AG04449 (cell line): ENCODE measurements around the gene ZBTB9.

Experiments
- CTCF ChIA-PET: fragments of 350-600 bp; formaldehyde crosslinking; extraction: SDS; loops from one replicate; lab custom pipeline; 2021; ENCODE audit warnings: antibody characterized with exemption; lab: Yijun Ruan, JAX
- POLR2A ChIA-PET: fragments of 400-600, 350-600 bp; formaldehyde crosslinking; extraction: SDS; loops from one replicate; lab custom pipeline; 2020; ENCODE audit warnings: antibody characterized with exemption, inconsistent platforms; lab: Yijun Ruan, JAX
- DNase-seq: peaks from one replicate; pipeline ENCODE4 v3.0.0-alpha.2; 2010; ENCODE audit warnings: low read depth, low spot score
- H3K4me3 ChIP-seq: 2 replicates; pipeline ENCODE4 v1.5.1; 2011; ENCODE audit warnings: low read depth, mild to moderate bottlenecking, control low read depth, low read length
- TF ChIP-seq, protein P1 (sequence below): IDR thresholded peaks from one replicate; pipeline ENCODE4 v1.5.1; 2011; ENCODE audit warnings: mild to moderate bottlenecking, moderate library complexity, low read length, control low read depth, inconsistent platforms; ENCODE audit not compliant: insufficient read depth; ENCODE audit errors: missing control alignments

ZBTB9 gene

DNA sequence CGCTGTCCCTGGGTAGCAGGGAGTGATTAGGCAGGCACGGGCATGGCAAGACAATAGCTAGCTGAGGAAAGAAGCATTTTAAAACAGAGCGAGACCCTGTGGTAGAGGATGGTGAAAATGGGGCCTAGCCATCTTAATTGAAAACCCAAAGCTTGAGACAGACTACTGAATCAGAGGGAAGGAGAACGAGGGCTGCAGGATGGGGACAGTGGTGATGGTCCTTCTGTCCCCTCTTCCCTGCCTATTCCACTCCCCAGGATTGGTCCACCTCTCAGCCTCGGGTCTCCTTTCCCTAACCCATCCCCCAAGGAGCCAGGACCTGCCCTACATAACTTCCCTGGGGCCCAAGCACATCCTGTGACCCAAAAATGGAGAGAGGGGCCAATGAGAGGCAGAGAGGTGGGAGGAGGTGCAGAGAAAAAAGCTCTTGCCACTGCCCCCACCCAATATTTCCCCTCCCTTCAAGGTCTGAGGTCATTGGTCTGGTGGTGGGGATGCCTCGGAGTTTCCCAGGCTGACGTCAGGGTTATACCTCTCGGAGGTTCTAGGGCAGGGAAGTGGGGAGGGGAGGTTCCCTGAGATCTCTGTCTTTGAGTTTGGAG lies 35.6 kb upstream of the ZBTB9 start:
- ChIA-PET CTCF (interaction anchor here (0.8 to 2.1 kb wide), 9 partner anchors 10 to 160 kb away, joined by 3 to 10 read pairs (median 3); no protein-coding TSS in a partner anchor), POLR2A (no interaction called here)
- DNase-seq: no peak
- TF ChIP-seq, protein P1, sequence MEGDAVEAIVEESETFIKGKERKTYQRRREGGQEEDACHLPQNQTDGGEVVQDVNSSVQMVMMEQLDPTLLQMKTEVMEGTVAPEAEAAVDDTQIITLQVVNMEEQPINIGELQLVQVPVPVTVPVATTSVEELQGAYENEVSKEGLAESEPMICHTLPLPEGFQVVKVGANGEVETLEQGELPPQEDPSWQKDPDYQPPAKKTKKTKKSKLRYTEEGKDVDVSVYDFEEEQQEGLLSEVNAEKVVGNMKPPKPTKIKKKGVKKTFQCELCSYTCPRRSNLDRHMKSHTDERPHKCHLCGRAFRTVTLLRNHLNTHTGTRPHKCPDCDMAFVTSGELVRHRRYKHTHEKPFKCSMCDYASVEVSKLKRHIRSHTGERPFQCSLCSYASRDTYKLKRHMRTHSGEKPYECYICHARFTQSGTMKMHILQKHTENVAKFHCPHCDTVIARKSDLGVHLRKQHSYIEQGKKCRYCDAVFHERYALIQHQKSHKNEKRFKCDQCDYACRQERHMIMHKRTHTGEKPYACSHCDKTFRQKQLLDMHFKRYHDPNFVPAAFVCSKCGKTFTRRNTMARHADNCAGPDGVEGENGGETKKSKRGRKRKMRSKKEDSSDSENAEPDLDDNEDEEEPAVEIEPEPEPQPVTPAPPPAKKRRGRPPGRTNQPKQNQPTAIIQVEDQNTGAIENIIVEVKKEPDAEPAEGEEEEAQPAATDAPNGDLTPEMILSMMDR: no peak
- H3K4me3 ChIP-seq: peak overlapping the region; percentile 53

DNA sequence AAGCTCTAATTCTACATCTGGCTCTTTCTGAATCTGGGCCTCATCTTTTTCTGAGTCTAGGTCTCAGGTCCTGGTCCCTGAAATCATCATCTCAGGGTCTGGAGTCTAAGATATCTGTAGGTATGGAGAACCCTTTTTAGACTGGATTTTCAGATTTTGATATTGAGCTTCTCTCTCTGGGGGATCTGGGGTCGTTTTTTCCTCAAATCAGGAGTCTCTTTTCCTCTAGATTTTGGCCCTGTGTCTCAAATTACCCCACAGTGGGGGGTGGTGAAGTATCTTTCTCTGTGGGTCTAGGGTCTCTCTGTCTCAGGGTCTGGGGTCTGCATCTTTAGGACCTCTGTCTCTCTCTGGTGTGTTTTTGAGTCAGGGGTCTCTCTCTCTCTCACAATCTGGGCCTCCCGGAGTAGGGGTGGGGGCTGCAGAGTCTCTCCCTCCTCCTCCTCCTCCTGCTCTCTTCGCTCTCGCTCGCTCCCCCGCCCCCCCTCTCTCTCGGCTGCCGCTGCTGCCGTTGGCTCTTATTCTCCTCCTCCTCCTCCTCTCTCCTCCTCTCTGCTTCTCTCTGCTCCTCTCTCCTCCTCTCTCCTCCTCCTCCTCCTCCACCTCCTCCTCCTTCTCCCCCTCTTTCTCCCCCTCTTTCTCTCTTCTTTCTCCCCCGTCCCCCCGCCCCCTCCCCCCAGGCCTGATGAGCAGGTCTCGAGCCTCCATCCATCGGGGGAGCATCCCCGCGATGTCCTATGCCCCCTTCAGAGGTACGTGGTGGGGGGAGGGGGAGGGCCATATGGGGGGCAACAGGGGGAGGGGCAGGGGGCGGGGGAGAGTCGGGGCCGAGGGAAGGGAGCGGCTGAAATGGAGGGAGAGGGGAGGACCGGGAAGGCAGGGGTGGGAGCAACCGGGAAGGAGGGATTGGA lies 34.5 kb upstream of the ZBTB9 start, which contains the start of gene SYNGAP1:
Gene SYNGAP1 (plus strand): TSS at position 486 of the 911 bp plus-strand sequence. CDS start 200 bp downstream, at position 686.
- no peak for DNase-seq
- ChIA-PET CTCF (interaction anchor here (0.8 to 2.1 kb wide), 6 partner anchors 16 to 159 kb away, joined by 3 to 10 read pairs (median 4); no protein-coding TSS in a partner anchor), POLR2A (no interaction called here)
- peak within 1 kb of the TSS; percentile 61 for H3K4me3 ChIP-seq
- TF ChIP-seq, protein P1: no peak

DNA sequence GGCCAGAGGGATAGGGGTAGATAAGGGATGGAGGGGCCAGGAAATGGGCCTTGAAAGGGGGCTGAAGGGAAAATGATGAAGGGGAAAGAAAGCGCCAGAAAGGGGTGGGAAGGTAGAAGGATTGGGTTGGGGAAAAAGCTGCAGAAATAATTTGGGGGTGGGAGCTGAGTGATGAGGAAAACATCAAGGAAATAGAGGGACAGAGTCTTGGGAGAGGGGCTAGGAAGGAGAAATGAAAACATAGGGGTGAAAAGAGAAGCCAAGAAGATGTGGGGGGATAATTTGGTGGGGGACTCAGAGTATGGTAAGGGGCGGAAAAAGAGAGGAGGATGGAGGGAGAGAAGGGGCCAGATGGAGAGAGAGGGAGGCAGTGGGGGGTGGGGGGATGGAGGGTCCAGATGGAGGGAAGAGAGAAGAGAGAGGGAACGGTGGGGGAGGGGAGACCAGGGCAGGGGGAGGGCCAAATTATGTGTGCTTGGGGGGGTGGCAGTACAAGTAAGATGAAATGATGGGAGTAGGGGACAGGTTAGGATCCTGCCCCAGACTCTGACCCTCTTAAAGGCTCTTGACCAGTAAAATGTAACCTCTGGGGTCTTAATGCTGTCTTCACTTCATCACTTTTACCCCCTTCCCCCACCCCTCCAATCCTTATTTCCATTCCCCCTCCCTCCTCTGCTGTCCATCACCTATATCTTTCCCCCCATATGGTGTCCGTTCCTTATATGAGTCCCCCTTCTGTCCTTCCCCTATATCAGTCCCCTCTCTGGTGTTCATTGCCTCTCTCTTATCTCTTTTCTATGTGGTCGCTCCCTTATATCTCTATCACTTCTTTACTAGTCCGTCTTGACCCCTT lies 33.7 kb upstream of the ZBTB9 start:
- POLR2A ChIA-PET: no interaction called here
- TF ChIP-seq, protein P1: no peak
- CTCF ChIA-PET: no interaction called here
- DNase-seq: no peak
- peak overlapping the region; percentile 61 for H3K4me3 ChIP-seq

DNA sequence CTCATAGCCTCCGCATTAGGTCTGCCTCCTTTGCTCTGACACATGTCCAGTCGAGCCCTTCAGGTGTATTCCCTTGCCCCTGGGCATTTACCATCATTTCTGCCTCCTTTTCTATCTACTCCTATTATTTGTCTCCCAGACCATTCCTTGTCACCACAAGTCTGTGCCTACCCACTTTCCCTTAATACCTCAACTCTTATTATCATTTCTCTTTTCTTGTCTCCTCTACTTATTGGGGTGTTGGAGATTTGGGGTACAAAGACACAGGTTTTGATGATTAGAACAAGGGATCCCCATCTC lies 33.1 kb upstream of the ZBTB9 start:
- TF ChIP-seq, protein P1: no peak
- CTCF ChIA-PET: no interaction called here
- DNase-seq: no peak
- no peak overlapping the region; the same call in 1 of the 2 replicates for H3K4me3 ChIP-seq
- POLR2A ChIA-PET: no interaction called here

DNA sequence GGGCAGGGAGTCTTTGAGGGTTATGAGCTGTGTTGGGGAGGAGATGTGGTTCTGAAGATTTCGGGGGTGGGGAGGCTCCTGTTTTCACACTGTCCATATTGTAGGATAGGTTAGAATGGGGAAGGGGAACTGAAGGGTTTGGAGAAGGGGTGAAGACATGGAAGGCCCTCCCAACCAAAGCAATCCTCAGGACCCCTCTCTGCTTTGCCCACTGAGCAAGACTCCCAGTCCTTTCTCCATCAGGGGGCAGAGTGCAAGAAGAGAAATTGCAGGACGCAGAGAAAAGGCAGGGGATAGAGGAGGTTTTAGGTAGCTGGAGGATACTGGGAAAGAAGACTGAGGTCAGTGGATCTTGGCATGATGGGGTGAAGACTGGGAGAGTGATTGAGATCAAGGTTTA lies 30.6 kb upstream of the ZBTB9 start:
- ChIA-PET POLR2A (no interaction called here), CTCF (interaction anchor here (1.4 to 3.3 kb wide), 2 partner anchors 10 to 33 kb away, joined by 3 to 48 read pairs; no protein-coding TSS in a partner anchor)
- H3K4me3 ChIP-seq: no peak overlapping the region
- no peak for DNase-seq
- TF ChIP-seq, protein P1: no peak
